ENCODE results near the gene SOD3. TPM values are rescaled to one million over a fixed set of nuclear protein-coding genes. Genes with fewer than 3 reads are reported as not detected.

The SOD3 gene
- total and polyA plus RNA-seq, 2 of the 13 experiments (the other 11 are each of a cell fraction or from before 2014, with no cell fraction given): 0.04 TPM; not detected in 1

- no peak overlapping the region for H2AFZ ChIP-seq (ENCODE audit: low read length)
- H3K4me2 ChIP-seq (ENCODE audit: low read depth, low read length): no peak overlapping the region
- CTCF ChIA-PET (ENCODE audit: low intra/inter-chr PET ratio, low total read pairs): no interaction called here
- POLR2A ChIA-PET: no interaction called here
- H3K36me3 ChIP-seq (replicated peaks in 1 of 2; ENCODE audit: control insufficient read depth in 1 of 2, insufficient read depth in 2 of 2, low read length in 2 of 2): no peaks in the 10 kb centered on the region
- FAIRE-seq (no peak), ATAC-seq (peak; percentile 42; the same call in 2 of the 3 replicates), DNase-seq (ENCODE audit: low spot score) (peak; percentile 12)
- TF ChIP-seq THRA (CRISPR knock-in tag; IDR thresholded peaks at IDR 0.05; ENCODE audit: borderline replicate concordance) (peak; percentile 86; the same call in 1 of the 2 replicates), SOX5 (CRISPR knock-in tag; IDR thresholded peaks at IDR 0.05; ENCODE audit: borderline replicate concordance) (peak; percentile 39; the same call in 1 of the 2 replicates), SP140L (CRISPR knock-in tag; IDR thresholded peaks at IDR 0.05; ENCODE audit: borderline replicate concordance) (no peak), BHLHE40 (IDR thresholded peaks at IDR 0.05; ENCODE audit: low read length) (peak; percentile 85), SOX6 (IDR thresholded peaks at IDR 0.05) (no peak), SOX6 (CRISPR knock-in tag; IDR thresholded peaks at IDR 0.05) (peak; percentile 20; the same call in 1 of the 2 replicates), FOSL2 (CRISPR knock-in tag; IDR thresholded peaks at IDR 0.05) (no peak), GTF3A (CRISPR knock-in tag; conservative IDR thresholded peaks at IDR 0.05) (no peak), RARA (CRISPR knock-in tag; IDR thresholded peaks at IDR 0.05) (peak; percentile 40), RXRB (CRISPR knock-in tag; IDR thresholded peaks at IDR 0.05; ENCODE audit: borderline replicate concordance) (peak; percentile 29; the same call in 1 of the 2 replicates)
- peaks cover 23% of the 10 kb centered on the region for H3K4me1 ChIP-seq (ENCODE audit: insufficient read depth, low read length)
- H3K4me3 ChIP-seq (replicated peaks in 1 of 3; ENCODE audit: insufficient read depth in 1 of 3, low read depth in 2 of 3, low read length in 3 of 3): no peak overlapping the region
- no peaks in the 10 kb centered on the region for H4K20me1 ChIP-seq (ENCODE audit: insufficient read depth, low read length)
- no peak overlapping the region for H3K27ac ChIP-seq (ENCODE audit: extremely low read length, insufficient read depth, low read length)
- H3K9ac ChIP-seq (ENCODE audit: insufficient read depth, low read depth, low read length): no peak overlapping the region
- intact Hi-C loops (cut with micrococcal nuclease; ENCODE audit: unreplicated experiment) (no loop called here), in situ Hi-C loops (cut with HindIII; ENCODE audit: extremely low pct_ligation_motif_present, low pct_unique_long_range_greater_than_20kb) (no loop called here)
- BruUV-seq (replicated peaks): no TSS peak
- no peaks in the 10 kb centered on the region for H3K79me2 ChIP-seq (ENCODE audit: insufficient read depth, low read length)
- WGBS (ENCODE audit: low lambda C conversion rate): 9% methylated on average over 5 of the region's 5 CpGs
- no peaks in the 10 kb centered on the region for H3K9me3 ChIP-seq (ENCODE audit: low read length)
- H3K27me3 ChIP-seq (ENCODE audit: control insufficient read depth in 1 of 2, insufficient read depth in 2 of 2, low read length in 2 of 2): no peaks in the 10 kb centered on the region
Observed at GRCh38 chr4:24840362-24840761, 45.0 kb downstream of the SOD3 start.
